Gastrocnemius medialis (tissue), 4 donors: ENCODE results near the gene MSMB. TPM values are rescaled to one million over a fixed set of nuclear protein-coding genes. Genes with fewer than 3 reads are reported as not detected.

Experiments
- ATAC-seq, 2 donors: fragments of 150-250 bp; one replicate each; pipeline ENCODE4 v1.9.1; 2016
- DNase-seq, 2 donors: peaks; one replicate each; pipeline ENCODE4 v3.0.0-alpha.2; 2019
- H3K27ac ChIP-seq, 4 donors: fragments of 200-600 bp; sonication (generic); 1 replicate in 1 of 4; 2 replicates in 3 of 4; pipeline ENCODE4 v1.5.1; 2016 to 2018; ENCODE audit warnings: mild to moderate bottlenecking in 2 of 4, moderate library complexity in 1 of 4
- H3K27me3 ChIP-seq, 3 donors: fragments of 200-600 bp; sonication (generic) in 2 of 3; 1 replicate in 1 of 3; 2 replicates in 2 of 3; pipeline versions ENCODE4 v1.5.1 to v1.6.0; 2016 to 2019; ENCODE audit warnings: mild to moderate bottlenecking in 1 of 3, moderate library complexity in 1 of 3
- H3K36me3 ChIP-seq, 2 donors: fragments of 200-600 bp; sonication (generic) in 1 of 2; one replicate each; pipeline ENCODE4 v1.5.1; 2017 to 2018
- H3K4me1 ChIP-seq, 2 donors: fragments of 200-600 bp; sonication (generic) in 1 of 2; one replicate each; pipeline ENCODE4 v1.5.1; 2016 to 2017; ENCODE audit warnings: mild to moderate bottlenecking in 2 of 2
- H3K4me3 ChIP-seq, 4 donors: fragments of 200-600 bp; sonication (generic) in 3 of 4; 1 replicate in 1 of 4; 2 replicates in 3 of 4; pipeline ENCODE4 v1.5.1; 2016 to 2019; ENCODE audit warnings: mild to moderate bottlenecking in 2 of 4
- H3K9me3 ChIP-seq, 3 donors: fragments of 200-600 bp; sonication (generic) in 2 of 3; 1 replicate in 1 of 3; 2 replicates in 2 of 3; pipeline ENCODE4 v1.5.1; 2016 to 2019
- POLR2A ChIP-seq, 2 donors: fragments of 450-650 bp; IDR thresholded peaks; one replicate each; pipeline ENCODE4 v1.6.1; 2017; ENCODE audit warnings: antibody characterized with exemption in 2 of 2, mild to moderate bottlenecking in 2 of 2, moderate library complexity in 2 of 2
- in situ Hi-C, 4 donors: fragments of 200-750 bp; cut with MboI; loops; one replicate each; pipeline versions ENCODE4 v1.15.0 to v1.8.0; 2017; ENCODE audit warnings: low sequenced_read_pairs in 4 of 4
- intact Hi-C: fragments of 100-400 bp; cut with DNase I; formaldehyde crosslinking; loops from one replicate; pipeline ENCODE4 v1.15.1; 2023; ENCODE audit warnings: low total_unique reads
- total RNA-seq, 4 donors: library from RNA; depleted of rRNA; stranded (reverse); fragments of >200 nt; gene quantifications; one replicate each; pipeline versions ENCODE4 v1.1.0 to v1.2.3, GENCODE V29; 2016
- TF ChIP-seq, protein P1 (sequence below), 5 experiments: fragments of 450-650 bp in 3 of 5; fragments of 200-600 bp in 2 of 5; sonication (generic) in 2 of 5; IDR thresholded peaks in 4 of 5; conservative IDR thresholded peaks in 1 of 5; 1 replicate in 4 of 5; 2 replicates in 1 of 5; pipeline ENCODE4 v1.5.1; 2016 to 2019; ENCODE audit warnings: antibody characterized with exemption in 5 of 5, mild to moderate bottlenecking in 3 of 5, moderate library complexity in 3 of 5

Gene MSMB
- total RNA-seq, 4 donors from 2014 or later: not detected

DNA sequence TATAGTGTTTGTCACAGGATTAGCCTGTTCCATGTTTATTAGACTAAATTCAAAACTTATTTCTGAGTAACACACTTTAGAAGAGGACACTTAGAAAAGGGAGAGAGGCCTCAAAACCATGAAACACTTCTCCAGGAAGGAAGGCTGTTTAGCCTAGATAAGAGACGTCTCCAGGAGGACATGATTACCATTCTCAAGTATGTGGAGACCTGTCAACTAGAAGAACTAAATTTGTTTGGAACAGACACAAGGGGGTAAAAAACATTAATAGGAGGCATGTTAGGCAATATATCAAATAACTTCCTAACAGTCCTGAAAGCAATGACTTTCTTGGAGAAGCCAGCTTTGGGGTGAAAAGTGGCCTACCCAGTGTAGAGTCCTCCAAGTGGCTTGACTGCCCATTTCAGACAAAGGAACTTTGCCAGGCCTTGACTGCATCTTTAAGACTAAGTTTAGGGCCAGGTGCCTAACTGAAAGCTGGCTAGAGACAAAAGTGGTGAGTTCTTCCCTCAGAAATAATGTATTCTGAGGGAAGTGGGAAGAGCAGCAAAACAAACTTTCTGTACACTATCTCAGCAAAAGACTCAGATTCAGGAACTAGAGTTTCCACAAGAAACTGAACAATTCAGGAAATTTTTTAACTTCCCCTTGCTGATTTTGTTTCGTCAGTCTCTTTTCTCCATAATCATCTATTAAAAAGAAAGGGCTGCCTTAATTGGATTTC, 27.5 kb downstream of the MSMB start:
- Histone ChIP-seq H3K9me3 (no peaks in the 10 kb centered on the region), H3K36me3 (peaks cover 0 to 20% of the 10 kb centered on the region in 2 donors), H3K27me3 (no peaks in the 10 kb centered on the region), H3K27ac (peak overlapping the region; percentile 38 to 96 (median 90)), H3K4me3 (no peak overlapping the region), H3K4me1 (peaks cover 76 to 79% of the 10 kb centered on the region in 2 donors)
- ATAC-seq (no peak), DNase-seq (no peak)
- in situ Hi-C loops: loop anchor here in 1 of 4 donors (25.0 kb wide), 1 partner anchor 1031 kb away; the partner anchor contains the start of gene DEPP1
- TF ChIP-seq POLR2A (IDR thresholded peaks at IDR 0.05): no peak
- TF ChIP-seq, protein P1, sequence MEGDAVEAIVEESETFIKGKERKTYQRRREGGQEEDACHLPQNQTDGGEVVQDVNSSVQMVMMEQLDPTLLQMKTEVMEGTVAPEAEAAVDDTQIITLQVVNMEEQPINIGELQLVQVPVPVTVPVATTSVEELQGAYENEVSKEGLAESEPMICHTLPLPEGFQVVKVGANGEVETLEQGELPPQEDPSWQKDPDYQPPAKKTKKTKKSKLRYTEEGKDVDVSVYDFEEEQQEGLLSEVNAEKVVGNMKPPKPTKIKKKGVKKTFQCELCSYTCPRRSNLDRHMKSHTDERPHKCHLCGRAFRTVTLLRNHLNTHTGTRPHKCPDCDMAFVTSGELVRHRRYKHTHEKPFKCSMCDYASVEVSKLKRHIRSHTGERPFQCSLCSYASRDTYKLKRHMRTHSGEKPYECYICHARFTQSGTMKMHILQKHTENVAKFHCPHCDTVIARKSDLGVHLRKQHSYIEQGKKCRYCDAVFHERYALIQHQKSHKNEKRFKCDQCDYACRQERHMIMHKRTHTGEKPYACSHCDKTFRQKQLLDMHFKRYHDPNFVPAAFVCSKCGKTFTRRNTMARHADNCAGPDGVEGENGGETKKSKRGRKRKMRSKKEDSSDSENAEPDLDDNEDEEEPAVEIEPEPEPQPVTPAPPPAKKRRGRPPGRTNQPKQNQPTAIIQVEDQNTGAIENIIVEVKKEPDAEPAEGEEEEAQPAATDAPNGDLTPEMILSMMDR (IDR thresholded peaks at IDR 0.05 in 4 of 5, conservative IDR thresholded peaks at IDR 0.05 in 1 of 5): no peak
- intact Hi-C loops: no loop called here

DNA sequence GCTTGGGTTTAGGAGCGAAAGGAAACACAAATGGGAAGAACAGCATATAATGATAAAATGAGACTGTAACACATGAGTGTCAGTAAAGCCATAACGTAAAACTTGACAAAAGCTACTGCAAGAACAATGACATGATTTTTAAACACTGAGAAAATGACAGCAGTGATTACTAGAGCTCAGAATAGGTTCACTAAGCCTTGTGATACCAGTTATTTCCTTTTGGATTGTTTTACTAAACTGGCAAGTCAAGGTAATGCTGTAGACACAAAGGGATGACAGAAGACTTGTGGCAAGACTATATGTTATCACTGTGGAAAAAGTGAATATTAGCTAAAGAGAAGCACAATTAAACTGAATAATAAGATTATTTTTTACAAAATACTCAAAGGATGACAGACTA, 28.3 kb downstream of the MSMB start:
- TF ChIP-seq, protein P1 (IDR thresholded peaks at IDR 0.05 in 4 of 5, conservative IDR thresholded peaks at IDR 0.05 in 1 of 5): no peak
- TF ChIP-seq POLR2A (IDR thresholded peaks at IDR 0.05): no peak
- DNase-seq: no peak
- Histone ChIP-seq H3K27me3 (no peaks in the 10 kb centered on the region), H3K36me3 (peaks cover 0 to 29% of the 10 kb centered on the region in 2 donors), H3K27ac (peak overlapping the region; percentile 38 to 96 (median 90)), H3K4me3 (no peak overlapping the region), H3K4me1 (peaks cover 73 to 74% of the 10 kb centered on the region in 2 donors), H3K9me3 (no peaks in the 10 kb centered on the region)
- intact Hi-C loops: no loop called here
- in situ Hi-C loops: loop anchor here in 1 of 4 donors (25.0 kb wide), 1 partner anchor 1030 kb away; the partner anchor contains the start of gene DEPP1
- no peak for ATAC-seq

DNA sequence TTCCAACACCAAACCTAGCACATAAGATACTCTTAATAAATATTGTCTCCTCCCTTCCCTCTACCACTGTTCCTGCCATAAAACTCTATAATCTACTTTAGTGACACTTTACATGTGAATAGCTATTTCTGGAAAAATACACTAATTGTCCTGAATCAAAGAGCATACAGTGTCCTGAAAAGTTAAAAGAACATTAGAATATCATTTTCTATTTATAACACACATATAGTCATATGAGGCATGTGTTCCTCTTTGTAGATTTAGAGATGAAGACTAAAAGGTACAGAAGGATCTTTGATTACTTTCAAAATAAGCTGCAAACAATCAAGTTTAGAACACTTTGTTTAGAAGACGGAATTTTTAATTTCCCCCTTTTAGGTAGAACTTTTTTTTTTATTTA, 29.3 kb downstream of the MSMB start:
- Histone ChIP-seq H3K9me3 (no peaks in the 10 kb centered on the region), H3K4me3 (no peak overlapping the region), H3K4me1 (peaks cover 64 to 65% of the 10 kb centered on the region in 2 donors), H3K36me3 (peaks cover 0 to 38% of the 10 kb centered on the region in 2 donors), H3K27me3 (no peaks in the 10 kb centered on the region), H3K27ac (peak overlapping the region; percentile 50 to 96 (median 90))
- intact Hi-C loops (no loop called here), in situ Hi-C loops (loop anchor here in 1 of 4 donors (25.0 kb wide), 1 partner anchor 1030 kb away; the partner anchor contains the start of gene DEPP1)
- ATAC-seq (peak in 1 of 2 donors; percentile 76), DNase-seq (no peak)
- TF ChIP-seq, protein P1 (IDR thresholded peaks at IDR 0.05 in 4 of 5, conservative IDR thresholded peaks at IDR 0.05 in 1 of 5): no peak
- TF ChIP-seq POLR2A (IDR thresholded peaks at IDR 0.05): no peak

DNA sequence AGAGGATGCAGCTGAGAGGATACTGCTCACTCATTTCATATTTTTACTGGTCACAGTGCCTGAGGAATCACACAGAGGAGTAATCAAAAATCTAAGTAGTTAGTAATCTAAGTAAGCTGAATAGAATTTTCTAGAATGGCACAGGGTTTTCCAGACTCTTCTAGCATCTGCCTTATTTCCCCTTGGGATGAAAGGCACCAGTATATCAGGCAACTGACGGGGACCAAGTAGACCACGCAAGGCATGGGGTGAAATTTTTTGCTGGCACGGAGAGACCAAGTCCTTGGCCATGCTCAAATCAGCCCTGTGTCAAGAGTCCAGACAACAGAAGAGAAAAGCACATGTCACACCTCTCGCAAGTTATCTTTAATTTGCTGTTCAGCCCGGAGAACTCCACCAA, 29.9 kb downstream of the MSMB start:
- in situ Hi-C loops: loop anchor here in 1 of 4 donors (25.0 kb wide), 1 partner anchor 1029 kb away; the partner anchor contains the start of gene DEPP1
- H3K27me3 ChIP-seq: no peaks in the 10 kb centered on the region
- H3K9me3 ChIP-seq: no peaks in the 10 kb centered on the region
- ATAC-seq: no peak
- H3K27ac ChIP-seq: peak overlapping the region; percentile 50 to 96 (median 90)
- intact Hi-C loops: no loop called here
- H3K4me1 ChIP-seq: peaks cover 57 to 59% of the 10 kb centered on the region in 2 donors
- no peak overlapping the region for H3K4me3 ChIP-seq
- no peak for DNase-seq
- no peak for TF ChIP-seq POLR2A (IDR thresholded peaks at IDR 0.05)
- TF ChIP-seq, protein P1 (IDR thresholded peaks at IDR 0.05 in 4 of 5, conservative IDR thresholded peaks at IDR 0.05 in 1 of 5): no peak
- peaks cover 0 to 44% of the 10 kb centered on the region in 2 donors for H3K36me3 ChIP-seq
